Thyroid gland (tissue), 4 donors: ENCODE measurements around the gene HSF4. TPM values are rescaled to one million over a fixed set of nuclear protein-coding genes. Genes with fewer than 3 reads are reported as not detected.

Experiments
- DNase-seq, 2 donors: peaks; one replicate each; pipeline ENCODE4 v3.0.0-alpha.2; 2019
- H3K27ac ChIP-seq, 3 donors: fragments of 200-600 bp; sonication (generic); 1 replicate in 2 of 3; 2 replicates in 1 of 3; pipeline ENCODE4 v1.5.1; 2016 to 2019; ENCODE audit warnings: mild to moderate bottlenecking in 1 of 3, moderate library complexity in 1 of 3
- H3K27me3 ChIP-seq: fragments of 200-600 bp; sonication (generic); one replicate; pipeline ENCODE4 v1.5.1; 2019
- H3K36me3 ChIP-seq, 2 donors: fragments of 200-600 bp; sonication (generic); one replicate each; pipeline ENCODE4 v1.5.1; 2016 to 2019
- H3K4me1 ChIP-seq, 2 donors: fragments of 200-600 bp; sonication (generic); one replicate each; pipeline ENCODE4 v1.5.1; 2017 to 2019
- H3K4me3 ChIP-seq, 3 donors: fragments of 200-600 bp; sonication (generic); replicated peaks in 1 of 3; 1 replicate in 2 of 3; 2 replicates in 1 of 3; pipeline ENCODE4 v1.5.1; 2016; ENCODE audit warnings: mild to moderate bottlenecking in 1 of 3
- H3K9me3 ChIP-seq: fragments of 200-600 bp; sonication (generic); one replicate; pipeline ENCODE4 v1.5.1; 2017
- CTCF ChIP-seq, 6 experiments: fragments of 200-600 bp in 3 of 6; fragments of 450-650 bp in 3 of 6; sonication (generic) in 3 of 6; IDR thresholded peaks; one replicate each; pipeline ENCODE4 v1.5.1; 2016 to 2019; ENCODE audit warnings: antibody characterized with exemption in 6 of 6, mild to moderate bottlenecking in 2 of 6, inconsistent platforms in 1 of 6, moderate library complexity in 1 of 6
- POLR2A ChIP-seq, 2 donors: fragments of 450-650 bp; IDR thresholded peaks; one replicate each; pipeline ENCODE4 v1.6.1; 2017; ENCODE audit warnings: antibody characterized with exemption in 2 of 2, mild to moderate bottlenecking in 2 of 2, moderate library complexity in 1 of 2
- WGBS, 2 donors: methylation state at CpG; one replicate each; pipeline ENCODE4 v1.1.5; 2017; 5-methylcytosine and 5-hydroxymethylcytosine counted together
- intact Hi-C: fragments of 100-400 bp; cut with DNase I; formaldehyde crosslinking; loops from one replicate; pipeline ENCODE4 v1.15.1; 2023
- total RNA-seq, 4 donors: library from RNA; depleted of rRNA; stranded (reverse); fragments of >200 nt; gene quantifications; one replicate each; pipeline ENCODE4 v1.2.3, GENCODE V29; 2016

The HSF4 gene
- total RNA-seq, 4 donors from 2014 or later: 17.3 to 52.5 (median 36.6) TPM

- Histone ChIP-seq H3K9me3 (no peaks in the 10 kb centered on the region), H3K27ac (no peak overlapping the region), H3K4me1 (peaks cover 24 to 35% of the 10 kb centered on the region in 2 donors), H3K4me3 (no peak overlapping the region), H3K36me3 (no peaks in the 10 kb centered on the region), H3K27me3 (no peaks in the 10 kb centered on the region)
- DNase-seq: no peak
- 96 to 100% methylated on average over 5 to 7 of the region's 12 CpGs for WGBS, 2 donors
- TF ChIP-seq POLR2A (IDR thresholded peaks at IDR 0.05): no peak
- no peak for TF ChIP-seq CTCF (IDR thresholded peaks at IDR 0.05)
- intact Hi-C loops: no loop called here
These were observed 12.1 kb downstream of the HSF4 start for GRCh38 chr16:67176662-67177061.

GRCh38 chr16:67177743-67178699 is 13.5 kb downstream of the HSF4 start:
- TF ChIP-seq POLR2A (IDR thresholded peaks at IDR 0.05) (peak in 1 of 2 donors; percentile 64), CTCF (IDR thresholded peaks at IDR 0.05) (peak in 2 of 6 experiments; percentile 22 to 26)
- no peaks in the 10 kb centered on the region for H3K27me3 ChIP-seq
- WGBS, 2 donors: 7 to 21% methylated on average over 15 to 24 of the region's 73 CpGs
- H3K36me3 ChIP-seq: no peaks in the 10 kb centered on the region
- H3K27ac ChIP-seq: peak overlapping the region; percentile 51 to 74 (median 55)
- H3K4me1 ChIP-seq: peaks cover 26 to 37% of the 10 kb centered on the region in 2 donors
- H3K4me3 ChIP-seq: peak overlapping the region in 1 of 3 donors; percentile 41
- no peaks in the 10 kb centered on the region for H3K9me3 ChIP-seq
- intact Hi-C loops: no loop called here
- DNase-seq: peak; percentile 89

- intact Hi-C loops: loop anchor here (10.0 kb wide), 2 partner anchors 205 to 285 kb away; no protein-coding TSS in a partner anchor
- H3K9me3 ChIP-seq: no peaks in the 10 kb centered on the region
- H3K36me3 ChIP-seq: no peaks in the 10 kb centered on the region
- no peak for DNase-seq
- H3K4me3 ChIP-seq: no peak overlapping the region
- WGBS, 2 donors: 92 to 98% methylated on average over 7 to 12 of the region's 13 CpGs
- H3K4me1 ChIP-seq: peaks cover 20 to 31% of the 10 kb centered on the region in 2 donors
- no peaks in the 10 kb centered on the region for H3K27me3 ChIP-seq
- no peak overlapping the region for H3K27ac ChIP-seq
- TF ChIP-seq CTCF (IDR thresholded peaks at IDR 0.05): no peak
These were observed 15.0 kb downstream of the HSF4 start for GRCh38 chr16:67179421-67180080.

GRCh38 chr16:67180166-67180565 is 15.6 kb downstream of the HSF4 start:
- Histone ChIP-seq H3K4me1 (peaks cover 24 to 31% of the 10 kb centered on the region in 2 donors), H3K27me3 (no peaks in the 10 kb centered on the region), H3K27ac (no peak overlapping the region), H3K36me3 (no peaks in the 10 kb centered on the region), H3K4me3 (no peak overlapping the region), H3K9me3 (no peaks in the 10 kb centered on the region)
- TF ChIP-seq CTCF (IDR thresholded peaks at IDR 0.05) (no peak), POLR2A (IDR thresholded peaks at IDR 0.05) (no peak)
- intact Hi-C loops: loop anchor here (10.0 kb wide), 2 partner anchors 205 to 285 kb away; no protein-coding TSS in a partner anchor
- whole genome bisulfite sequencing, 2 donors: 90 to 100% methylated on average over 4 of the region's 16 CpGs
- no peak for DNase-seq
